Measurements from ENCODE around the gene METRNL. TPM values are rescaled to one million over a fixed set of nuclear protein-coding genes. Genes with fewer than 3 reads are reported as not detected.

Gene METRNL
- total RNA-seq, 1 donor from 2014 or later: 257 TPM

GRCh38 chr17:83085526-83086198, 6.3 kb downstream of the METRNL start:
- Histone ChIP-seq H3K27me3 (no peaks in the 10 kb centered on the region), H3K36me3 (peaks cover 19 to 41% of the 10 kb centered on the region in 2 donors), H3K4me1 (peaks cover 36 to 80% of the 10 kb centered on the region in 2 donors), H3K27ac (peak overlapping the region; percentile 92 to 97), H3K4me3 (peak overlapping the region in 1 of 2 donors; percentile 21), H3K9me3 (no peaks in the 10 kb centered on the region)
- intact Hi-C loops (cut with DNase I): no loop called here
- TF ChIP-seq CTCF (IDR thresholded peaks at IDR 0.05): no peak
- no peak for DNase-seq (ENCODE audit: low spot score in 2 of 2)

GRCh38 chr17:83086199-83086880, 6.9 kb downstream of the METRNL start:
- intact Hi-C loops (cut with DNase I): no loop called here
- H3K27ac ChIP-seq: peak overlapping the region; percentile 92 to 97
- H3K4me1 ChIP-seq: peaks cover 43 to 87% of the 10 kb centered on the region in 2 donors
- H3K9me3 ChIP-seq: no peaks in the 10 kb centered on the region
- peak overlapping the region in 1 of 2 donors; percentile 21 for H3K4me3 ChIP-seq
- no peak for DNase-seq (ENCODE audit: low spot score in 2 of 2)
- no peak for TF ChIP-seq CTCF (IDR thresholded peaks at IDR 0.05)
- peaks cover 22 to 46% of the 10 kb centered on the region in 2 donors for H3K36me3 ChIP-seq
- no peaks in the 10 kb centered on the region for H3K27me3 ChIP-seq

- Histone ChIP-seq H3K9me3 (no peaks in the 10 kb centered on the region), H3K27me3 (no peaks in the 10 kb centered on the region), H3K36me3 (peaks cover 22 to 51% of the 10 kb centered on the region in 2 donors), H3K4me3 (peak overlapping the region; percentile 21 to 22), H3K4me1 (peaks cover 46 to 92% of the 10 kb centered on the region in 2 donors), H3K27ac (peak overlapping the region; percentile 92 to 97)
- DNase-seq (ENCODE audit: low spot score in 2 of 2): no peak
- TF ChIP-seq CTCF (IDR thresholded peaks at IDR 0.05): no peak
- intact Hi-C loops (cut with DNase I): no loop called here
Measured at GRCh38 chr17:83086907-83087787, 7.7 kb downstream of the METRNL start.

GRCh38 chr17:83087788-83088360, 8.5 kb downstream of the METRNL start:
- H3K9me3 ChIP-seq: no peaks in the 10 kb centered on the region
- no peaks in the 10 kb centered on the region for H3K27me3 ChIP-seq
- no peak for TF ChIP-seq CTCF (IDR thresholded peaks at IDR 0.05)
- intact Hi-C loops (cut with DNase I): no loop called here
- peaks cover 24 to 53% of the 10 kb centered on the region in 2 donors for H3K36me3 ChIP-seq
- peaks cover 39 to 90% of the 10 kb centered on the region in 2 donors for H3K4me1 ChIP-seq
- H3K4me3 ChIP-seq: peak overlapping the region in 1 of 2 donors; percentile 21
- peak overlapping the region; percentile 92 to 97 for H3K27ac ChIP-seq
- no peak for DNase-seq (ENCODE audit: low spot score in 2 of 2)

GRCh38 chr17:83088451-83088850, 9.0 kb downstream of the METRNL start:
- H3K27ac ChIP-seq: peak overlapping the region; percentile 92 to 97
- H3K4me3 ChIP-seq: no peak overlapping the region
- no peak for TF ChIP-seq CTCF (IDR thresholded peaks at IDR 0.05)

More at GRCh38 chr17:83088451-83088850, 9.0 kb downstream of the METRNL start:
- Histone ChIP-seq H3K9me3 (no peaks in the 10 kb centered on the region), H3K4me1 (peaks cover 35 to 88% of the 10 kb centered on the region in 2 donors), H3K27me3 (no peaks in the 10 kb centered on the region), H3K36me3 (peaks cover 30 to 59% of the 10 kb centered on the region in 2 donors)
- no peak for DNase-seq (ENCODE audit: low spot score in 2 of 2)
- intact Hi-C loops (cut with DNase I): no loop called here
